Measurements from ENCODE around the gene METTL8. TPM values are rescaled to one million over a fixed set of nuclear protein-coding genes. Genes with fewer than 3 reads are reported as not detected.

METTL8 gene
- total RNA-seq, 1 experiment from 2014 or later: 59.1 TPM

GRCh38 chr2:171289991-171290390 lies 143.8 kb downstream of the METTL8 start (continued):
- TF ChIP-seq ZNF532 (CRISPR knock-in tag; IDR thresholded peaks at IDR 0.05; ENCODE audit: borderline replicate concordance) (no peak), OVOL2 (CRISPR knock-in tag; IDR thresholded peaks at IDR 0.05; ENCODE audit: borderline replicate concordance) (no peak), ZNF396 (CRISPR knock-in tag; IDR thresholded peaks at IDR 0.05; ENCODE audit: borderline replicate concordance) (no peak), ZSCAN18 (CRISPR knock-in tag; IDR thresholded peaks at IDR 0.05) (no peak), ATF2 (CRISPR knock-in tag; IDR thresholded peaks at IDR 0.05; ENCODE audit: borderline replicate concordance, low read depth) (no peak), AR (CRISPR knock-in tag; IDR thresholded peaks at IDR 0.05) (no peak)

GRCh38 chr2:171289316-171289715 lies 144.5 kb downstream of the METTL8 start:
- DNase-seq (ENCODE audit: low spot score) (no peak), ATAC-seq (no peak)
- no peaks in the 10 kb centered on the region for H3K27me3 Mint-ChIP-seq (ENCODE audit: low read depth)
- H3K4me3 Mint-ChIP-seq: no peak overlapping the region
- CTCF ChIA-PET: no interaction called here
- peaks cover 27% of the 10 kb centered on the region for H3K4me1 Mint-ChIP-seq
- H3K9me3 Mint-ChIP-seq: peaks cover 3% of the 10 kb centered on the region; the same call in 1 of the 2 replicates
- POLR2A ChIA-PET: no interaction called here
- H3K36me3 Mint-ChIP-seq: no peaks in the 10 kb centered on the region
- H3K27ac Mint-ChIP-seq: 0 out of 2 replicates have a peak overlapping the region, but pooled peaks have one; percentile 54
- TF ChIP-seq NR2C2 (CRISPR knock-in tag; IDR thresholded peaks at IDR 0.05) (no peak), E2F1 (CRISPR knock-in tag; IDR thresholded peaks at IDR 0.05) (no peak), NR1H2 (CRISPR knock-in tag; IDR thresholded peaks at IDR 0.05) (no peak), RELA (CRISPR knock-in tag; IDR thresholded peaks at IDR 0.05; ENCODE audit: borderline replicate concordance) (no peak), ELF4 (CRISPR knock-in tag; IDR thresholded peaks at IDR 0.05; ENCODE audit: low read depth) (no peak), JUN (CRISPR knock-in tag; IDR thresholded peaks at IDR 0.05) (no peak), FOXJ3 (CRISPR knock-in tag; IDR thresholded peaks at IDR 0.05; ENCODE audit: borderline replicate concordance) (no peak), ERG (CRISPR knock-in tag; IDR thresholded peaks at IDR 0.05) (no peak), MAX (CRISPR knock-in tag; IDR thresholded peaks at IDR 0.05) (no peak), ZNF416 (CRISPR knock-in tag; IDR thresholded peaks at IDR 0.05) (no peak), ATF6 (CRISPR knock-in tag; IDR thresholded peaks at IDR 0.05) (no peak), ZNF425 (CRISPR knock-in tag; conservative IDR thresholded peaks at IDR 0.05) (no peak), TEAD1 (CRISPR knock-in tag; IDR thresholded peaks at IDR 0.05) (no peak)

Measured in WTC11 (cell line).